Muscle of leg (tissue), 11 donors: Measurements from ENCODE around the gene DHRSX. TPM values are rescaled to one million over a fixed set of nuclear protein-coding genes. Genes with fewer than 3 reads are reported as not detected.

Experiments
- DNase-seq: peaks from one replicate; pipeline ENCODE4 v3.0.0; 2013
- H3K27ac ChIP-seq: one replicate; pipeline ENCODE4 v1.5.1; 2013; ENCODE audit warnings: mild to moderate bottlenecking, low read length, control low read depth
- H3K27me3 ChIP-seq: one replicate; pipeline ENCODE4 v1.6.1; 2013; ENCODE audit warnings: low read length; ENCODE audit not compliant: control insufficient read depth, insufficient read depth
- H3K36me3 ChIP-seq: one replicate; pipeline ENCODE4 v1.6.1; 2013; ENCODE audit warnings: low read length; ENCODE audit not compliant: control insufficient read depth, insufficient read depth
- H3K4me1 ChIP-seq: one replicate; pipeline ENCODE4 v1.6.1; 2013; ENCODE audit warnings: low read length; ENCODE audit not compliant: control insufficient read depth, insufficient read depth
- H3K4me3 ChIP-seq: one replicate; pipeline ENCODE4 v1.5.1; 2013; ENCODE audit warnings: low read length, control low read depth
- H3K9me3 ChIP-seq: replicated peaks from 2 replicates; pipeline ENCODE4 v1.6.1; 2013; ENCODE audit warnings: low read depth, low read length; ENCODE audit not compliant: control insufficient read depth
- WGBS: methylation state at CpG from one replicate; pipeline ENCODE4 v1.1.5; 2013; ENCODE audit warnings: missing lambda C conversion rate; ENCODE audit not compliant: insufficient coverage; 5-methylcytosine and 5-hydroxymethylcytosine counted together
- polyA plus RNA-seq, 8 donors: library from polyadenylated mRNA; unstranded; fragments of 120-200 nt; gene quantifications; one replicate each; pipeline versions ENCODE4 v1.2.1 to v1.2.3, GENCODE V29; 2013; ENCODE audit warnings: inconsistent platforms in 1 of 8, low replicate concordance in 1 of 8; ENCODE audit not compliant: insufficient read length in 8 of 8, insufficient read depth in 1 of 8
- total RNA-seq: library from RNA; stranded (reverse); fragments of 120-200 nt; gene quantifications from one replicate; pipeline ENCODE4 v1.2.4, GENCODE V29; 2013

Gene DHRSX
- total and polyA plus RNA-seq, 9 donors: 11.4 to 19.1 (median 14.4) TPM

- 89% methylated on average over 3 of the region's 4 CpGs for WGBS
- Histone ChIP-seq H3K9me3 (no peaks in the 10 kb centered on the region), H3K27ac (no peak overlapping the region), H3K27me3 (no peaks in the 10 kb centered on the region), H3K4me1 (no peaks in the 10 kb centered on the region), H3K4me3 (no peak overlapping the region), H3K36me3 (no peaks in the 10 kb centered on the region)
- DNase-seq: no peak
Observed at GRCh38 chrX:2343413-2343812, 157.4 kb downstream of the DHRSX start.

DNA sequence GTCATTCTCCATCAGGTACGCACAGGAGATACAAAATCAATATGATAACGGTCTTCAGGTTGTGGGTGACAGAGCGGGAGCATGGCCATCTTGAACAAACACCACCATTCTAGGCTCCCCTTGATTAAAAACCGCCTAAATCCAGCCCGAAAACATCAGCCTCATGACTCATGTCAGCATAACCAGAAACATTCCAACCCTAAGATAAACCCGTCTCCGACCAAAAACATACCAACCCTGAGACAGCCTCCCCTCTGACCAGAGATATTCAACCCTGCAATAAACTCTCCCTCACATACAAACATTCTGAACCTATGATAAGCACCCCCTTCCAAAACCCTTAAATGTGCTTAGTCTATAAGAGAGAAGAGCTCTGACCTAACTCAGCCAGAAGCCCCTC lies 157.9 kb downstream of the DHRSX start:
- H3K36me3 ChIP-seq: no peaks in the 10 kb centered on the region
- H3K4me3 ChIP-seq: no peak overlapping the region
- no peak for DNase-seq
- no peaks in the 10 kb centered on the region for H3K4me1 ChIP-seq
- no peaks in the 10 kb centered on the region for H3K9me3 ChIP-seq
- no peaks in the 10 kb centered on the region for H3K27me3 ChIP-seq
- WGBS: 68% methylated on average over 6 of the region's 7 CpGs
- H3K27ac ChIP-seq: no peak overlapping the region

DNA sequence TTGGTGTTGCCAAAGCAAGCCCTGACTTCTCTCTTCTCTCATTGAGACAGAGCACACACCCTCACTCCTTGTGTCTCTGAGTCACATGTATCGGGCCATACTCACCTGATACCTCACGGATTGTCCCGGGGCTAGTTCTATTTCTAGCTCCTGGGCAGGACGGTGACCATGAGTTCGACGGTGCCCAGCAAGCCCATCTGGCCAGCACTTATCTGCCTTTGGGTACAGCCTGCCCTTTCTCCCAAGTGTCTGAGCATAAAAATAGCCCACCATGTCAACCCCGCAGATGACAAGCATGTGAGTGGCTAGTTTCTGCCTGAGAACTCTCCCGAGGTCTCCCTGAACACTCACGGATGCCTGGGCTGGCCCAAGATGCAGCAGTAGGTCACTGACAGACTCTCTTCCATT lies 158.5 kb downstream of the DHRSX start:
- Histone ChIP-seq H3K4me3 (no peak overlapping the region), H3K27me3 (no peaks in the 10 kb centered on the region), H3K9me3 (no peaks in the 10 kb centered on the region), H3K36me3 (no peaks in the 10 kb centered on the region), H3K4me1 (no peaks in the 10 kb centered on the region), H3K27ac (no peak overlapping the region)
- no peak for DNase-seq
- 86% methylated on average over 9 of the region's 9 CpGs for WGBS

DNA sequence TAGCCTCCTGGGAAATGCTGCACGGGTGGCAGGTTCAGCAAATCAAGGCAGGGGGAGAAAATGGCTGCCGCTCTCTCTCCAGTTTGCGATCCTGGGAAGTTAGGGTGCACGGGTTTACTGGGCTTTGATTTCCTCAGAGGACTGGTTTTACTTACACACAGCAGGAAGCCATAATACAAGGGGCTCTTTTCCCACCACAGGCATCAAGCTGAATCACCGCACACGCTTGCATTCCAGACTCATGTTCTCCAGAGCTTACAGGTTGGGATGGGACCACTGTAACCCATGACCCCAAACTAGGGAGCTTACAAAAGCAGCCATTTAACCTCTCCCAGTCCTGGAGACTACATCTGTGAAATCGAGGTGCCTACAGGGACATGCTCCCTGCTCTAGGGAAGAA lies 159.8 kb downstream of the DHRSX start:
- Histone ChIP-seq H3K27me3 (no peaks in the 10 kb centered on the region), H3K36me3 (no peaks in the 10 kb centered on the region), H3K27ac (no peak overlapping the region), H3K4me1 (no peaks in the 10 kb centered on the region), H3K9me3 (no peaks in the 10 kb centered on the region), H3K4me3 (no peak overlapping the region)
- WGBS: 78% methylated on average over 5 of the region's 7 CpGs
- no peak for DNase-seq

DNA sequence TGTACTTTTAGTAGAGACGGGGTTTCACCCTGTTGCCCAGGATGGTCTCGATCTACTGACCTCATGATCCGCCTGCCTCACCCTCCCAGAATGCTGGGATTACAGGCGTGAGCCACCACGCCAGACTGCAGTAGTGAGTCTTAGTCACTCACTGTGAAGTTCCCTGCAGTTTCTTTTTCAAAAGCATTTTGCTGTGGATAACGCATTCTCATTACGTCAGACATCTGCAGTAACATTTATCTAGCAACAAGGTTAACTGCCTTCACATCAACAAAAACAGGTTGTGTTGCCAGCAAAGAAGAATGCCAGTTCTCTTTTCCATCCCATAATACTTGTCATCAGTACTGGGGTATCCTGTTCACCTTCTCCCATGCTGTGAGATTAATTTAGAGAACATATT lies 164.6 kb downstream of the DHRSX start:
- H3K9me3 ChIP-seq: no peaks in the 10 kb centered on the region
- H3K27ac ChIP-seq: no peak overlapping the region
- H3K4me1 ChIP-seq: peaks cover 6% of the 10 kb centered on the region
- no peaks in the 10 kb centered on the region for H3K27me3 ChIP-seq
- DNase-seq: no peak
- no peaks in the 10 kb centered on the region for H3K36me3 ChIP-seq
- 76% methylated on average over 6 of the region's 7 CpGs for WGBS
- no peak overlapping the region for H3K4me3 ChIP-seq

- Histone ChIP-seq H3K4me3 (no peak overlapping the region), H3K9me3 (no peaks in the 10 kb centered on the region), H3K36me3 (no peaks in the 10 kb centered on the region), H3K27me3 (no peaks in the 10 kb centered on the region), H3K4me1 (peaks cover 6% of the 10 kb centered on the region), H3K27ac (no peak overlapping the region)
- whole genome bisulfite sequencing: 99% methylated on average over 8 of the region's 9 CpGs
- DNase-seq: no peak
Observed at GRCh38 chrX:2334237-2334636, 166.5 kb downstream of the DHRSX start.

DNA sequence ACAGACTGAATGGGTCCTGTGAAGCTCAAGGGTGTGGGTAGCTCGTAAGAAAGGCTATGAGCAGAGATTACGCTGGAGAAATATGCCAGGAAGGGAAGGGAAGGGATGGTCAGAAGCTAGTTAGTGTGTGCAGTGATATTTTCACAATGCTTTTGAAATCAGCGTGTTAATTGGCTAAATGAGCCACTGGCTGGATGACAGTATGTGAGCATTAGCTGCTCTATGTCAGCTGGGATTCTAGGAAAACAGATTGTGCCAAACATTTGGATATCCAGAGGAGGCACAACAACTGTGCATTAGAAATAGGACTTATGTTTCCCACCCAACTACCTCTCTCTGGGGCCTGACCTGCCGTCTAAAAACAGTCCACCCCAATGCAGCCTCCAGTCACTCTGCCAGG lies 168.5 kb downstream of the DHRSX start:
- WGBS: 50% methylated on average over 4 of the region's 4 CpGs
- no peaks in the 10 kb centered on the region for H3K9me3 ChIP-seq
- H3K27me3 ChIP-seq: no peaks in the 10 kb centered on the region
- H3K27ac ChIP-seq: no peak overlapping the region
- peak; percentile 29 for DNase-seq
- no peaks in the 10 kb centered on the region for H3K36me3 ChIP-seq
- H3K4me1 ChIP-seq: peaks cover 6% of the 10 kb centered on the region
- H3K4me3 ChIP-seq: no peak overlapping the region

- peaks cover 6% of the 10 kb centered on the region for H3K4me1 ChIP-seq
- no peaks in the 10 kb centered on the region for H3K9me3 ChIP-seq
- no peaks in the 10 kb centered on the region for H3K36me3 ChIP-seq
- H3K27ac ChIP-seq: no peak overlapping the region
- WGBS: 100% methylated on average over 2 of the region's 3 CpGs
- DNase-seq: no peak
- no peak overlapping the region for H3K4me3 ChIP-seq
- no peaks in the 10 kb centered on the region for H3K27me3 ChIP-seq
Observed at GRCh38 chrX:2330910-2331309, 169.9 kb downstream of the DHRSX start.

DNA sequence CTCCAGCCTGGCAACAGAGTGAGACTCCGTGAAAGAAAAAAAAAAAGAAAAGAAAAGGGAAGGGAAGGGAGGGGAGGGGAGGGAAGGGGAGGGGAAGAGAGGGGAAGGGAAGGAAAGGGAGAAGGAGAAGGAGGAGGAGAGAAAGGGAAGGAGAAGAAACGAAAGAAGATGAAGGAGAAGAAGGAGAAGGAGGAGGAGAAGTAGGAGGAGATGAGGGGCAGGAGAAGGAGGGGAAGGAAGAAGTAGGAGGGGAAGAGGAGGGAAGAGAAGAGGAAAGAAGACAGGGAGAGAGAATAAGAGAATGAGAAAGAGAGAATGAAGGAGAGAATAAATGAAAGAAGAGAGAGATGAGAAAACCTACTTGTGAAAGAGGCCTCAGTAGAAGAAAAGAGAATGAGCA lies 170.3 kb downstream of the DHRSX start:
- DNase-seq: no peak
- Histone ChIP-seq H3K27me3 (no peaks in the 10 kb centered on the region), H3K4me3 (no peak overlapping the region), H3K4me1 (peaks cover 6% of the 10 kb centered on the region), H3K27ac (no peak overlapping the region), H3K36me3 (no peaks in the 10 kb centered on the region), H3K9me3 (no peaks in the 10 kb centered on the region)
- 40% methylated on average over 2 of the region's 2 CpGs for WGBS

- H3K4me3 ChIP-seq: no peak overlapping the region
- no peak for DNase-seq
- H3K36me3 ChIP-seq: no peaks in the 10 kb centered on the region
- peaks cover 3% of the 10 kb centered on the region for H3K4me1 ChIP-seq
- 90% methylated on average over 2 of the region's 5 CpGs for WGBS
- no peak overlapping the region for H3K27ac ChIP-seq
- no peaks in the 10 kb centered on the region for H3K27me3 ChIP-seq
- no peaks in the 10 kb centered on the region for H3K9me3 ChIP-seq
Observed at GRCh38 chrX:2327423-2327822, 173.4 kb downstream of the DHRSX start.

DNA sequence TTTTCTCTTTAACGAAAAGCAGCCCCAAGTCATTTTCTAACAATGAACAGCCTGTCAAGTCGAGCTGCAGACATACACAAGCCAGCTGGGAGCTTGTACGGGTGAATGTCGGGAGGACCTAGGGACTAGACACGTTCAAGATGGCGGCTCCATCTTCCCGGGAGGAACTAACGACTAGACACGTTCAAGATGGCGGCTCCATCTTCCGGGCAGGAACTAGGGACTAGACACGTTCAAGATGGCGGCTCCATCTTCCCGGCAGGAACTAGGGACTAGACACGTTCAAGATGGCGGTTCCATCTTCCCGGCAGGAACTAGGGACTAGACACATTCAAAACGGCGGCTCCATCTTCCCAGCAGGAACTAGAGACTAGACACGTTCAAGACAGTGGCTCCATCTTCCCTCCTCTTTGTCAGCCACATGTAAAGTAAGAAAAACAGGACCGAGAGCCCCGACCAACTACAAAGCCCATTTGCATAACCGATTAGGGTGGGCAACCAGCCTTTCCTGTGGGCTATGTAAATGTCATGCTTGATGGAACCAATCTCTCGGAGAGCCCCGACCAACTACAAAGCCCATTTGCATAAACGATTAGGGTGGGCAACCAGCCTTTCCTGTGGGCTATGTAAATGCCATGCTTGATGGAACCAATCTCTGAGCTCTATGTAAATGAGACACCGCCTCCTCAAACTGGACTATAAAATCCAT lies 175.5 kb downstream of the DHRSX start:
- peak; percentile 97 for DNase-seq
- Histone ChIP-seq H3K36me3 (no peaks in the 10 kb centered on the region), H3K4me1 (no peaks in the 10 kb centered on the region), H3K27me3 (no peaks in the 10 kb centered on the region), H3K4me3 (peak overlapping the region; percentile 56), H3K27ac (peak overlapping the region; percentile 92), H3K9me3 (no peaks in the 10 kb centered on the region)
- 28% methylated on average over 22 of the region's 27 CpGs for WGBS
